ENCODE measurements around the gene TIMM44. TPM values are rescaled to one million over a fixed set of nuclear protein-coding genes. Genes with fewer than 3 reads are reported as not detected.

TIMM44 gene
- total and polyA plus RNA-seq, 2 donors, result 31.2 to 60.2 TPM

DNA sequence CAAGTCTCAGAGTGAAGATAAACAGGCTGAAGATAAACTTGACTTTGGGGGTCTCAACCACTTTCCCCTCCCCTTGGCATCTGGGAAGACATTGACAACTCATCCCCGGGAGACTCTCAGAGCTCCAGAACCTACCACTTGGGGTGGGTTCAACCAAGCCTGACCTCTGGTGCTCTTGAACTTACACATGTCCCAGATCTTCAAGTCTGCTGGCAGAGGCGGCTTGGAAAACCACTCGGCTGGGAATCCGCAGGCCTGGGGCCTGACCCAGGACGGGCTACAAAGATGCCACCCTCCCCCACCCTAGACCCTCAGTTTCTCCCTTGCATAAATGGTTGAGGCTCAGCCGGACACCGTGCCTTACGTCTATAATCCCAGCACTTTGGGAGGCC is 54.6 kb downstream of the TIMM44 start:
- no peak for DNase-seq (ENCODE audit: extremely low spot score)
- 75% methylated on average over 8 of the region's 8 CpGs for WGBS
- Histone ChIP-seq H3K36me3 (ENCODE audit: insufficient read depth) (no peaks in the 10 kb centered on the region), H3K4me3 (ENCODE audit: low read depth, low read length) (no peak overlapping the region), H3K27ac (ENCODE audit: low read depth) (no peak overlapping the region), H3K4me1 (ENCODE audit: insufficient read depth) (no peaks in the 10 kb centered on the region)

DNA sequence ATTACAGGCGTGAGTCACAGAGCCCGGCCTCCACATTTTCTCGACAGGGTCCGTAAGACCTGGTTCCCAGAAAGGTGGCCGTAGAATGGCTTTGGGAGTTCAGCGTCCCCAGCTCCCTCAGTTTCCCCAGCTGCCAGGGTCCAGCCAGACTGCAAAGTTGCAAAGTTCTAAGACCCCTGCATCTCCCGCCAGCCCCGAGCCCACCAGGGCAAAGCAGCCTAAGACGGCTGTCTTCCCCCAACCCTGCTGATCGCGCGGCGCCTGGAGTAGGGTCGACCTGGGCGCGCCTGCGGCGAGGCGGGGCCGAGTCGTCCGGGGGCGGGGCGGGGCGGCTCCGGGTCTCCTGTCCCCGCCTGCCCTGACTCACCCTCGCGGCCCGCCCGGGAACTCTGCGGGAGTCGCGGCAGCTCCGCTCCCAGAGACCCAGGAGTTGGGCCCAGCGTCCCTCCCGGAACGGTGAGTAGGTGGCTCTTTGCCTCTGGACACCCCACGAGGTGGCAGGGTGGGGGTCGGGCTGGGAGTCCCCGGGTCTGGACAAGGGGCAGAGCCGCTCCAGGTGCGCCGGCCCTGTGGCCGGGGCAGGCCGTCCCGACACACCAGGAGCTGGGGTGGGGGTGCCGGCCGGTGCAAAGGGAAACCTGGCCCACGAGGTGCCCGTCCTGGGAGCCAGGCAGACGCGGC is 55.2 kb downstream of the TIMM44 start, which contains the start of gene LRRC8E:
LRRC8E (plus strand) TSS at position 366 of the 681 bp plus-strand sequence. CDS start 7,094 bp downstream, outside the sequence.
- Histone ChIP-seq H3K36me3 (ENCODE audit: insufficient read depth) (no peaks in the 10 kb centered on the region), H3K4me1 (ENCODE audit: insufficient read depth) (no peaks in the 10 kb centered on the region), H3K4me3 (ENCODE audit: low read depth, low read length) (peak within 1 kb of the TSS; percentile 3), H3K27ac (ENCODE audit: low read depth) (no peak within 1 kb of the TSS)
- 10% methylated on average over 53 of the region's 53 CpGs for WGBS
- no peak for DNase-seq (ENCODE audit: extremely low spot score)

DNA sequence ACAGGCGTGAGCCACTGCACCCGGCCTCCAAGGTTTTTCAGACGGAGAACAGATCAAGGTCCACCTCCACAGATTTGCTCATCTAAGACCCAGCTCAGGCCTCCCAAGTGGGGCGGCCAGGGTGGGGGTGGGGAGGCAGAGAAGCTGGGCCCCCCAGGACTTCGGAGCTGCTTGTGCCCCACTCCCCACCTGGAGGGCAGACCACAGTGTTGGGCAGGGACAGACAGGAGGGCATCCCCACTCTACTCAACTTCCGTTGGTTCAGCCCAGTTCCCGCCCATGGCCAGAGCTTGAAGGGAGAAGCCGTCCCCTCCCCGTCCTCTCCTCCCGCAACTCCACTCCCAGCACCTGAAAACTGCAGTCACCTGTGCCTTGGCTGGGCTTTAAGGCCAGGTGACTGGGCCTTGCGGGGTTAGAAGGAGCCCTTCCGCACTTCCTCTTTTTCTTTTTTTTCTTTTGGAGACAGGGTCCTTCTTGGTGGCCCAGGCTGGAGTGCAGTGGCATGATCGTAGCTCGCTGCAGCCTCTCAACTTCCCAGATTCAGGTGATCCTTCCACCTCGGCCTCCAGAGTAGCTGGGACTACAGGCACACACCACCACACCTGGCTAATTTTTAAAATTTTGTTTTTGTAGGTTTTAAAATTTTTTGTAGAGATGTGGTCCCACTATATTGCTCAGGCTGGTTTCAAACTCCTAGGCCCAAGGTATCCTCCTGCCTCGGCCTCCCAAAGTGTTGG is 55.9 kb downstream of the TIMM44 start:
- WGBS, result 79% methylated on average over 16 of the region's 16 CpGs
- Histone ChIP-seq H3K4me1 (ENCODE audit: insufficient read depth) (no peaks in the 10 kb centered on the region), H3K4me3 (ENCODE audit: low read depth, low read length) (no peak overlapping the region), H3K27ac (ENCODE audit: low read depth) (no peak overlapping the region), H3K36me3 (ENCODE audit: insufficient read depth) (no peaks in the 10 kb centered on the region)
- no peak for DNase-seq (ENCODE audit: extremely low spot score)

DNA sequence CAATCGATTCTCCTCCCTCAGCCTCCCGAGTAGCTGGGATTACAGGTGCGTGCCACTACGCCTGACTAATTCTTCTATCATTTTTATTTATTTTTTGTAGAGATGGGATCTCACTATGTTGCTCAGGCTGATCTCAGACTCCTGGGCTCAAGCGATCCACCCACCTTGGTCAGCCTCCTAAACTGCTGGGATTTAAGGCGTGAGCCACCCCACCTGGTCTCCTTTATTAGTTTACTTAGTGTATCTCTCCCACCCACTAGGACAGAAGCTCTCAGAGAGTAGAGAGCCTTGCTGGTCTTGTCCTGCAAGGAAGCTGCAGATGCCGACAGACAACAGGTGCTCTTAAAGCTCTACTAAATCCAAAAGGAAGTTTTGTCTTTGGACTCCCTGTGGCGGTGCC is 57.6 kb downstream of the TIMM44 start:
- DNase-seq (ENCODE audit: extremely low spot score), result no peak
- no peak overlapping the region for H3K4me3 ChIP-seq (ENCODE audit: low read depth, low read length)
- no peaks in the 10 kb centered on the region for H3K36me3 ChIP-seq (ENCODE audit: insufficient read depth)
- no peaks in the 10 kb centered on the region for H3K4me1 ChIP-seq (ENCODE audit: insufficient read depth)
- WGBS, result 77% methylated on average over 8 of the region's 8 CpGs
- H3K27ac ChIP-seq (ENCODE audit: low read depth), result no peak overlapping the region

DNA sequence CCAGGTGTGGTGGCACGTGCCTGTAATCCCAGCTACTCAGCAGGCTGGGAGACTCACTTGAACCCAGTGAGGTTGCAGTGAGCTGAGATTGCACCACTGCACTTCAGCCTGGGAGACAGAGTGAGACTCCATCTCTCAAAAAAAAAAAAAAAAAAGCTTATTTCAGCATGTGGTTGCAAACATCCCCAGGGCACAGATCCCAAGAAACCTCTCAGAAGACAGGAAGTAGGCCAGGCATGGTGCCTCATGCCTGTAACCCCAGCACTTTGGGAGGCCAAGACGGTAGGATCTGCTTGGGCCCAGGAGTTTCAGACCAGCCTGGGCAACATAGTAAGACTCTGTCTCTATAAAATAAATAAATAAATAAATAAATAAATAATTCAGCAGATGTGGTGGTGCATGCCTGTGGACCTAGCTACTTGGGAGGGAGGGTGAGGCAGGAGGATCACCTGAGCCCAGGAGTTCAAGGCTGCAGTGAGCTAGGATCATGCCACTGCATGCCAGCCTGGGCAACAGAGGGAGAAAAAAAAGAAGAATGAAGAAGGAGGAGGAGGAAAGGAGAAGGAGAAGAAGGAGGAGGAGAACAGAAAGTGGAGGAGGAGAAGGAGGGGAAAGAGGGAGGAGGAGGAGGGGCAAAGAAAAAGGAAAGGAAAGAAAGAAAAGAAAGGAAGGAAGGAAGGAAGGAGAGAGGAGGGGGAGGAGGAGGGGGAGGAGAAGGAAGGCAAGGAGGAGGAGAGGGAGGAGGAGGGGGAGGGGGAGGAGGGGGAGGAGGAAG is 59.5 kb downstream of the TIMM44 start:
- Histone ChIP-seq H3K27ac (ENCODE audit: low read depth) (no peak overlapping the region), H3K36me3 (ENCODE audit: insufficient read depth) (no peaks in the 10 kb centered on the region), H3K4me1 (ENCODE audit: insufficient read depth) (no peaks in the 10 kb centered on the region), H3K4me3 (ENCODE audit: low read depth, low read length) (no peak overlapping the region)
- no peak for DNase-seq (ENCODE audit: extremely low spot score)
- 74% methylated on average over 2 of the region's 2 CpGs for WGBS

DNA sequence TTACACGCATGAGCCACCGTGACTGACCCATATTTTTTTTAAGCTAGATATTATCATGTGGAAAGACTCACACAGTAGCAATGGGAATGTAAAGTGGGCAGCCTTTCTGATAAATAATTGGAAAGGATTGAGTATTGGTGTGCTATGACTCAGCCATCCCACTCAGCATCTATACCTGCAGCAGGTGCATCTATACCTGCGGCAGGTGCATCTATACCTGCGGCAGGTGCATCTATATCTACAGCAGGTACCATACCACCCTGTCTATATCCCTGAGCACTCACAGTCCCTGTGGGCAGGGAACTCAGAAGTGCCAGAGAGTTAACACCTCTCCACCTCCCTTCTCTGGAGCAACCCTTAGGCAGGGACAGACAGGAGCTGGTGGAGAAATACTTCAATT is 60.4 kb downstream of the TIMM44 start:
- Histone ChIP-seq H3K27ac (ENCODE audit: low read depth) (no peak overlapping the region), H3K4me1 (ENCODE audit: insufficient read depth) (no peaks in the 10 kb centered on the region), H3K36me3 (ENCODE audit: insufficient read depth) (no peaks in the 10 kb centered on the region), H3K4me3 (ENCODE audit: low read depth, low read length) (no peak overlapping the region)
- WGBS, result 90% methylated on average over 4 of the region's 4 CpGs
- DNase-seq (ENCODE audit: extremely low spot score), result no peak

DNA sequence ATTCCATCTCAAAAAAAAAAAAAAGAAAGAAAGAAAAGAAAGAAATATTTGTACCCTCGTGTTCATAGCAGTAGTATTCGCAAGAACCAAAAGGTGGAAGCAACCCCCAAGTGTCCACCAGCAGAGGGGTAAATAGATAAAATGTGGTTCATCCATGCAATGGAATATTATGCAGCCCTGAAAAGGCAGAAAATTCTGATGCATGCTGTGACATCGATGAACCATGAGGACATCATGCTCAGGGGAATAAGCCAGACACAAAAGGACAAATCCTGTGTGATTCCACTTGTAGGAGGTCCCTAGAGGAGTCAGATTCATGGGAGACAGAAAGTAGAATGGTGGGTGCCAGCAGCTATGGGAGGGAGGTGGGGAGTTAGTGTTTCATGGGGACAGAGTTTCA is 61.6 kb downstream of the TIMM44 start:
- no peak overlapping the region for H3K27ac ChIP-seq (ENCODE audit: low read depth)
- DNase-seq (ENCODE audit: extremely low spot score), result no peak
- 92% methylated on average over 3 of the region's 3 CpGs for WGBS
- no peaks in the 10 kb centered on the region for H3K36me3 ChIP-seq (ENCODE audit: insufficient read depth)
- no peaks in the 10 kb centered on the region for H3K4me1 ChIP-seq (ENCODE audit: insufficient read depth)
- H3K4me3 ChIP-seq (ENCODE audit: low read depth, low read length), result no peak overlapping the region

DNA sequence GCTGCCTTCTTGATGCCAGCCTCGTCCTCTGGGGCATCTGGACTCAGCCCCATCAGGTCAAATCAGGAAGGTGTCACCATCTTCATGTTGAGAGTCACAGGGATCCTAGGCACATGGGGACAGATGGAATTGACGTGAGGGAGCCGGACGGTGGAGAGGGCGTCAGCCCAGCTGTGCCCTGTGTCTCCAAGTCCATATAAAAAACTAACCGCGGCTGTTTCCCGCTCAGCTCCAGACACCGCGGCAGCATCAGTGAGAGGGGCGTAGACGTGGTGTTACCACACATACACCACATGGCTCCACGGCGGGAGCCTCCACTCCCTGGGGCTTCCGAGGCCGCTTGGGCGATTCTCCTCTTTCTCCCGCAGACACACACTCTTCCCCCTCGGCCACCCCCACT is 63.6 kb downstream of the TIMM44 start:
- no peaks in the 10 kb centered on the region for H3K4me1 ChIP-seq (ENCODE audit: insufficient read depth)
- no peak overlapping the region for H3K27ac ChIP-seq (ENCODE audit: low read depth)
- WGBS, result 76% methylated on average over 19 of the region's 19 CpGs
- no peak for DNase-seq (ENCODE audit: extremely low spot score)
- H3K36me3 ChIP-seq (ENCODE audit: insufficient read depth), result no peaks in the 10 kb centered on the region
- H3K4me3 ChIP-seq (ENCODE audit: low read depth, low read length), result no peak overlapping the region

DNA sequence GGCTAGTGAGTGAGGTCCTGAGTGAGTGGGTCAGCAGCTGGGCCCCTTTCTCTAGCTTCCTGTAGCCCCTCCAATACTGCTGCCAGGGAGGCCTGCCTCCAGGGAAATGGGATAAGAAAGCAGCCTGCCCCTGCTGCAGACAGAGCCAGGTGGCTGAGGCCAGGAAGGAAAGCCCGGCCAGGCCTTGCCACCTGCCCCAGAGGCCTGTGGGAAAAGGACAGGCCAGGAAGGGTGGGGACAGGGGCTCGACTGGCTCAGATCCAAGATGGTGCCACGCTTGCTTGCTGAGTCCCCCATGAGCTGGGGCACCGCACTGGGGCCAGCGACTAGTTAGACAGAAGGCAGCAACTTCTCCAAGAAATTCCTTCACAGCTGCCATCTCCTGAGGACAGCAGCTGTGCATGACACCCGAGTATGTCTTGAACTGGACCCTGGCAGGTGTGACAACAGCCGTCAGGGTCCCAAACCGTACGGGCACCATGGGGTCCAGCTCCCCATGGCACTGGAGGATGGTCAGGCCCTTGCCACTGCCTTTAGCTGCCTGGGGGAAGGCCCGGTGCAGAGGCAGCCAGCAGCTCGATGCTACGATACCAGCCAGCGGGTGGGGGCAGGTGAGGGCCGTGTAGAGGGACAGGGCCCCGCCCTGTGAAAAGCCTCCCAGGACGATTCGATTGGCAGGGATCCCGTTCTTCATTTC is 64.2 kb downstream of the TIMM44 start:
- WGBS, result 73% methylated on average over 18 of the region's 18 CpGs
- H3K27ac ChIP-seq (ENCODE audit: low read depth), result no peak overlapping the region
- H3K4me3 ChIP-seq (ENCODE audit: low read depth, low read length), result no peak overlapping the region

DNA sequence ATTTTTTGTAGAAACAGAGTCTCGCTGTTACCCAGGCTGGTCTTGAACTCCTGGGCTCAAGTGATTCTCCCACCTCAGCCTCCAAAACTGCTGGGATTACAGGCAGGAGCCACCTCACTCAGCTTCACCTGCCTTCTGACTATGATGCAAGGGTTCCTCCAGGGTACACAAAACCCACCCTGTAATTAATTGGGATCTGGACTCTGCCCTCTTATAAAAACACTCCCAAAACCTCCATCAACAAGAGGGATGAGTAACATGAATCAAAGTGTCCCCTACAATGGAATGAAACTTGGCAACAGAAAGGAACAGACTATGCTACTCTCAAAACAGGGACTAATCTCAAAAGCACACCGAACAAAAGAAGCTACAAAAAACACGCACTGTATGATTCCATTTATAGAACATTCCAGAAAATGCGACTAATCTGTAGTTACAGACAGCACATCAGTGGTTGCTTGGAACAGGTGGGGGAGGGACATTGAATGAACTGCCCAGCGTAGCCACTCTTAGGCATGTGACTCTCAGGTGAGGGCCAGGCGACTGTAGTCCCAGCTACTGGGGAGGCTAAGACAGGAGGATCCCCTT is 66.1 kb downstream of the TIMM44 start:
- Histone ChIP-seq H3K27ac (ENCODE audit: low read depth) (no peak overlapping the region), H3K4me1 (ENCODE audit: insufficient read depth) (peaks cover 3% of the 10 kb centered on the region), H3K4me3 (ENCODE audit: low read depth, low read length) (no peak overlapping the region), H3K36me3 (ENCODE audit: insufficient read depth) (no peaks in the 10 kb centered on the region)
- no peak for DNase-seq (ENCODE audit: extremely low spot score)
- 74% methylated on average over 6 of the region's 6 CpGs for WGBS

More for the DNA sequence above, 64.2 kb downstream of the TIMM44 start:
- DNase-seq (ENCODE audit: extremely low spot score), result no peak
- Histone ChIP-seq H3K4me1 (ENCODE audit: insufficient read depth) (no peaks in the 10 kb centered on the region), H3K36me3 (ENCODE audit: insufficient read depth) (no peaks in the 10 kb centered on the region)
